CD4-positive, alpha-beta T cell treated with Interleukin-21 for 1 hour (primary cell): ENCODE measurements around the gene DGKB.

Source experiments
- DNase-seq: peaks from one replicate; pipeline ENCODE4 v3.0.0-alpha.2; 2020

The DGKB gene

DNA sequence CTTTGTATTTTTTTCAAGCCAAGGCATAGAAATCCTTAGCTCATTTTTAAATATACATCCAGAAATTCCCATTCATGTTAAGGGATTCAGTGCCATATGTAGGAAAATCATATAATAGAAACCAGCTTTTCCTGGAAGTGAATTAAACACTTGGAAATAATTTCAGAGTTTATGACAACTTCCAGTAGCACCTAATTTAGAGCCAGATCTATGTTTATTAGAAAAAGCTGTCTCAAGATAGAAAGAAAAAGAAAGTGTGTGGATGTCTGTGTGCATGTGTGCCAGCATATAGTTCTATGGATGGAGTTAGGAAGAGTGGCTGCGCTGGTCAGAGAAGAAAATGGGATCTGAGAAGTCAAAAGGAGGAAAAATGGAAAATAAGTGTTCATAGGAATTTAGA lies 225.7 kb downstream of the DGKB start:
- no peak for DNase-seq

DNA sequence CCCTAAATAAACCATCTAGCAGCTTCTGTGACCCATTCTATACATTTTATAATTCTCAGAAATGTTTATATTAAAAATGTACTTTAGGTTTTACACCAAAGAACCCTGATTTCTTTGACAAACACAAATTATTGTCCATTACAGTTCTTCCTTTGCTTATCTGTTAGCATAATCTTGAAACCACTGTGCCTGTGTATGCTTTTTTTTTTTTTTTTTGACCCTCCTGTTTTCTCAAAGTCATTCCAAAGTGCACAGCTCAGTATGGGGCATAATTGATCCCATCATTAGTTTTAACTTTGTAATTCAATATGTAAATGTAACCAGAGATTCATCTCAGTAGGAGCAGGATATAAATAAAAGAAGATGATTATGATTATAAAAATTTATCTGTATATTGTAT lies 229.3 kb downstream of the DGKB start:
- DNase-seq = no peak

- DNase-seq = no peak
Measured at GRCh38 chr7:14666913-14667312, 235.6 kb downstream of the DGKB start.

- DNase-seq = no peak
Measured at GRCh38 chr7:14666304-14666703, 236.2 kb downstream of the DGKB start.

- DNase-seq = no peak
Measured at GRCh38 chr7:14639801-14640200, 262.8 kb downstream of the DGKB start.

DNA sequence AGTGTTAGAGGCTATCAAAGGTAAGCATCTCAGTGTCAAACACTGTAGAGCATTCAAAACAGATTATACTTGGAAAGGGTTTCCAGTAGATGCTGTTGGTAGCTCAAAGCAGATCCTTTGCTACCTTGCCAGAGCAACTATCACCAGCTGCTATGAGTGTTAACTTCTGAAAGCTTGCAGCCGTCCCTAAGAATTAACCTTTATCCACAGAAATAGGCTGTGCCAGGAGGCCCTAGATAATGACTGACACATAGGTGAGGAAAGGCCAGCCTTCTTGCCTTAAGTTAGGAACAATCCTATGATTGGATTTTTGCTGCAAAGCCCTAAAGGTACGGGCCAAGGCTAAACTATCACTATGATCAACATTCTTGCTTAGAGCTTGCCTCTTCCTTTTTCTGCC lies 263.2 kb downstream of the DGKB start:
- DNase-seq = no peak

DNA sequence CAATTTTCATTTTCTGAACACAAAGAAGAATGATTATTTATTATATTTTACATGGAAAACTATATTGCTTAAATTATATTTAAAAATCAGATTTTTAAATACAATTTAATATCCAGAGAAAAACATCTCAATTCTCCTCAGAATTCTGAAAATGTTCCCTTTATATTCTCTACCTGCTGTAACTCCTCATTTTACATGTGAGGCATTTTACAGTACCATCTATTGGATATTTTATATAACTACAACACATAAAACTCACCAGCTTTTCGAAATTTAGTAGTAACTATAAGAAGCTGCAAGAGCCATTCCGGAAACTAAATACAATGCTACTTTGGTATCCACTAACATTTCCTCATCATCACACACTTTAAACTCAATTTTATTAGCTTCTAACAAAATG lies 264.6 kb downstream of the DGKB start:
- no peak for DNase-seq

GRCh38 chr7:14635955-14636354 lies 266.6 kb downstream of the DGKB start:
- no peak for DNase-seq

DNA sequence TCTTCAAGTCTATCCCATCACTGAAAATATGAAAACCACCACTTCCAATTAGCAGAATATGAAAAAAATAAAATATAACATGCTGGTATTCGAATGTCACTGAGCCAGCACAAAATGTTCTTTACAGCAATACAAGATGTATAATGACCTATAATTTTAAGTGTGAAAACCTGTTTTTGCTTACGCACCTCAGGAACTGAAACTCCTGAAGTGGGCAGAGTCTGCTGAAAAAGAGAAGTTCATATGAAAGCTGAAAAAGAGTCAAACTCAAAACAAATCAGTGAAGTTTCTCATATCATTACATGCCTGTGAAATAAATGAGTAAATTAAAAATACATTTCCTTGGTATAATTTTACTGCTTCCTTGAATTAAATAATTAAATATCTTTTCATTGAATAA lies 272.5 kb downstream of the DGKB start:
- no peak for DNase-seq

DNA sequence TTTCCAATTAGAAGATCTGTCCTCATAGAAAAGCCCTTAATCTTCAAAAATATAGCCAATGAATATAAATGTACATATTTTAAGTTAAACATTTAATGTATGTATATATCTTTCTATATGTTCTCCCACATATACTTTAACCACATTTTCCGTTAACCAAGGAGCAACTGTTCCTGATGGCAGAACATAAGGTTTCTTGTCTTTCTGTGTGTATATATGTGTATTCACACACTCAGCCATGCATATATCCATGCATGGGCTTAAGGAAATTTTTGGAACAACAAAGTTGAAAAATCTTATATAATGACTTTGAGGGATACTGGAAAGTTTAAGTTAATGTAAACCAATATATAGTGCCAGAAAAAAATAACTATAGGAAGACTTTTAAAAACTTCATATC lies 274.0 kb downstream of the DGKB start:
- no peak for DNase-seq

- no peak for DNase-seq
Measured at GRCh38 chr7:14626076-14626475, 276.5 kb downstream of the DGKB start.

DNA sequence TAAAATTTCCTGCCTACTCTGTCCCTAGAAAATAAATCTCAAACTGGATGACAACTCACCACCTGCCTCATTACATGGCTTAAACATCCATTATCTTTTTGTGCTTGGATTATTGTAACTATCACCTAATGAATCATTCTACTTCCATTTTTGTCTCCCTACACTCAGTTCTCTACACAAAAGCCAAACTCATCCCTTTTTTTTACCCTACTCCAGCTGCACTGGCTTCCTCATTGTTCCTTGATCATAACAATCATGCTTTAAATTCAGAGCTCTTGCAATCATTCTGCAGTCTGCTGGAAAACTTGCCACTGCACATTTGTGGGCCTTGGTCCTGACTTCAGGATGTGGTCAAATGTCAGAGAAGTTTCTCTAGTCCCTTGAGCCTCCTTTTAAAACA lies 280.0 kb downstream of the DGKB start:
- DNase-seq = no peak

GRCh38 chr7:14606101-14606500 lies 296.4 kb downstream of the DGKB start:
- DNase-seq = no peak

GRCh38 chr7:14604606-14605005 lies 297.9 kb downstream of the DGKB start:
- DNase-seq = no peak

- no peak for DNase-seq
Measured at GRCh38 chr7:14602851-14603250, 299.7 kb downstream of the DGKB start.

DNA sequence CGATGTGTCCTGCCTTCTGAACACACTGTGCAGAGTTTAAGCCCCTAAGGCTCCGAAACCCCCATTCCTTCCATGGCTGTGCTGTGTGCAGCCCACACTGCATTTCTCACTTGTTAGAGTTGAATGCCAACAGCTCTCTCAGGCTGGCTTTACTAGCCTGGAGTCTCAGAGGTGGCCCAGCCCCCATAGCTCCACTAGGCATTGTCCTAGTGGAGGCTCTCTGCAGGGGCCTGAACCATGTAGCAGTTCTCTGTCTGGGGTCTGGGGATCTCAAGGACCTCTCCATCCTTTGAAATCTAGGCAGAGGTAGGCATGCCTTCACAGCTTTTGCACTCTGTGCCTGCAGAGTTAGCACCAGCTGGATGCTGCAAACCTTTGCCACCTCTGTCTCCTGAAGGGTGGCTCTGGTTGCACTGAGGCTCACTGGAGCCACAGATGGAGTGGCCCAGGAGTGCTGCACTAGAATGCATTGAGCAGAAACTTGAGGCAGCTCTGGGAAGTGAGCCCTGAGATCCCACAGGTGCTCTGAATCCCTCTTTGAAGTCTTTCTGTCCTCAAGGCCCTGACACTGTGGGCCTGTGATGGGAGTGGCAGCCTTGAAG lies 301.7 kb downstream of the DGKB start:
- no peak for DNase-seq

DNA sequence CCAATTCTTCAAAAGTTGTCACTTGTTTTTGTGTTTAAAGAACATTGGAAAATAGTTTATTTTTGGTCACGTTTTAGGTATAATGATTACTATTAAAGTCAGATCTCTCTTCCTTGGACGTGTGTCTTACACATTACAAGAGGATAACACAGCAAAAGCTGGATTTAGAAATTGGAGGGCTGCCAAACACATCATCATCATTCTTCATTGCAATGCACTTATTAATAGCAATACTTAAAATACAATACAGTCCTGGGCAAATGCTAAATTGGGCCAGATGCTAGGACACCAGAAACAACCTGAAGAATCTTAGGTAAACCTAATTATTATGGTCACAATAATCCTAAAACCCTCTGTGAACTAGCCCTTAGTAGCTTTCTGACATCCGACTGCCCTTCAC lies 303.6 kb downstream of the DGKB start:
- no peak for DNase-seq

GRCh38 chr7:14596421-14596820 lies 306.1 kb downstream of the DGKB start:
- DNase-seq = no peak

- no peak for DNase-seq
Measured at GRCh38 chr7:14590206-14590605, 312.3 kb downstream of the DGKB start.

DNA sequence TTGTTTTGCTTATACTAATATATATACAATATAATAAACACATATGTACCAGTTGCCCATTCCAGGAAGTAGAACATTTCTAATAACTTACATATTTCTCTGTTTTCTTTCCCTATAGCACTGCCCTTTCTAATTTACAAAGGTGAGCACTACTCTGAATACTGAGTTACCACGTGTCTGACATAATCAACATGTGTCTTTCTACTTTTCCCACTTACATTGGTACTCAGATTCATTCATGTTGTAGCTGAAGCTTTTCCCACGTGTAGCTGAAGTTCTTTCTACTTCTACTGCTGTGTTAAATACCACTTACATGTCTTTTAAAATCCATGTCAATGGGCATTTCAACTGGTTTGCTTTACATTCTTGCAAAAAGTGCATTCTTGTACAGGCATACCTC lies 317.3 kb downstream of the DGKB start:
- no peak for DNase-seq

- no peak for DNase-seq
Measured at GRCh38 chr7:14583518-14583917, 319.0 kb downstream of the DGKB start.

- DNase-seq = no peak
Measured at GRCh38 chr7:14582010-14582409, 320.5 kb downstream of the DGKB start.

DNA sequence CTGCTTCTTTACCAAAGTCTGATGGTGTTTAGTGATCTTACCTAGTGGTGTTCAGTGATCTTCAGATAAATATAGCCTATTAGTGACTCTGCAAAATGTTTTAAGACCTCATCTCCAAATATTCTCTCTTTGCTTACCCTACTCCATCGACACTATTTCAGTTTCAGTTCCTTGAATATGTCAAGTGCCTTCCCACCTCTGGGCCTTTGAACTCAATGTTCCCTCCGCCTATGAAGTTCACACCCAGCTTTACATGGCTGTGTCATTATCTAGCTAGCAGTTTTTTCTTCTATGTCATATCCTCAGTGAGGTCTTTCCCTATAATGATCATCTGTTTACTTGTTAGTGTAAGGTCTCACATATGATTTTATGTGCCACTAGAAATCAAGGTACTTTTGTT lies 322.6 kb downstream of the DGKB start:
- DNase-seq = no peak

DNA sequence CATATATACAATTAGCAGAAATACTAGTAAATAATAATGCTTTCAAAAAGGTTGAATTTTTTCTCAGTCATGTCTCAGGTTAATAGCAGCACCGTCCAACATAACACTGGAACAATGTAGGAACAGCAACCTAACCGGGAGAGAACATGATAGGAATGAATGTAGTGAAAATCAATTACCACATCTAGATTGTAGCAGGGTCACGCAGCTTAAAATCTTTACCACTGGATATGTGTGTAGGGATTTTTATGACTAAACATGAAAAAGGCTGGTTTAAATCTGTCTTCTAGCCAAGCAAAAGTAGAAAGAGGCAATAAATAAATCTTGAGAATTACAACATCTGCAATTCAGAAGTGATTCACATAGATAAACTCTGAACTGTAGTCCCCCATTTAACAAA lies 326.0 kb downstream of the DGKB start:
- DNase-seq = no peak

DNA sequence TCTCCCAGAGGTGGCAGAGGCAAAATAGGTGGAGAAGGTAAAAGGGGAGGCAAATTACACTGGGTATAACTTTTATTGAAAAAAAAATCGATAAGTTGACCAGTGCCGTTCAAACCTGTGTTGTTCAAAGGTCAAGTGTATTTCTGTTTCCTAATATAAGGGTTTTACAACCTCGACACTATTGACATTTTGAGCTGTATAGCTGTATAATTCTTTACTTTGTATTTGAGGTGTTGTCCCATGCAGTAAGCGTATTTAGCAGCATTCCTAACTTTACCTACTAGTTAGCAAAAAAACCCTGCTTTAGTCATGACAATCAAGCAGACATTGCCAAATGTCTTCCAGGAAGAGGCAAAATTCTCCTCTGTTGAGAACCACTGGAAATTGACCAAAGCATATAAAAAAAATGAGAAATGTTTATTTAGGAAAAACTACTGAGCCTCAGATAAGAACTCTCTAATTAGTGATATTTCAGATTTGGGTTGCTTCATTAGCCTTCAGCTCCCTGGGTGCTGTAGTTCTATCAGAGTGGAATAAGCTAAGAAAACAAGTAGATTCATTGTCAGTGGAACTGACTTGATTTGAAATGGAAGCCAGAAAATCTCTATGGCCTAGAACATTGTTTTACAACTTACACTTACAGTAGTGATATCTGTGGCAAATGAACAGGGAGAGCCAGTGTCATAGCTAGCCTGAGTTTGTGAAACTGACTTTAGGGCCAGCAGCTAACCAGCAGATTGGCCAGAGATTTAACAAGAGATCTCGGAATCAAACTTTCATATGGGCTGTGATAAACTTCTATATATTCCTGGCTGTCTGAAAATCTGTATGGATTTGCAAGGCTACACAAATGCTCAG lies 331.6 kb downstream of the DGKB start:
- no peak for DNase-seq
